Neuronal stem cell (in vitro differentiated cells): Measurements from ENCODE around the gene EPHA4.

ENCODE experiments used
- DNase-seq: peaks from one replicate; pipeline ENCODE4 v3.0.0-alpha.2; 2013; ENCODE audit warnings: low spot score
- H2AFZ ChIP-seq: one replicate; pipeline ENCODE4 v1.6.1; 2013; ENCODE audit warnings: mild to moderate bottlenecking, low read length, inconsistent platforms
- H2AK5ac ChIP-seq: 2 replicates; pipeline ENCODE4 v1.6.1; 2013; ENCODE audit warnings: low read depth, mild to moderate bottlenecking, inconsistent platforms, low read length, moderate library complexity, mixed read lengths
- H2BK120ac ChIP-seq: 2 replicates; pipeline ENCODE4 v1.6.1; 2013; ENCODE audit warnings: low read depth, mild to moderate bottlenecking, inconsistent platforms, low read length, moderate library complexity, mixed read lengths
- H2BK12ac ChIP-seq: one replicate; pipeline ENCODE4 v1.6.1; 2013; ENCODE audit warnings: low read length, inconsistent platforms
- H2BK15ac ChIP-seq: 2 replicates; pipeline ENCODE4 v1.6.1; 2013; ENCODE audit warnings: mild to moderate bottlenecking, low read length, inconsistent platforms, mixed read lengths
- H2BK5ac ChIP-seq: one replicate; pipeline ENCODE4 v1.6.1; 2013; ENCODE audit warnings: inconsistent platforms, mild to moderate bottlenecking, low read length, moderate library complexity
- H3K14ac ChIP-seq: one replicate; pipeline ENCODE4 v1.6.1; 2013; ENCODE audit warnings: low read length, inconsistent platforms
- H3K18ac ChIP-seq: 2 replicates; pipeline ENCODE4 v1.6.1; 2013; ENCODE audit warnings: low read length, inconsistent platforms
- H3K23ac ChIP-seq: 2 replicates; pipeline ENCODE4 v1.6.1; 2013; ENCODE audit warnings: low read depth, mild to moderate bottlenecking, mixed read lengths, low read length, inconsistent platforms; ENCODE audit not compliant: poor library complexity
- H3K27ac ChIP-seq: replicated peaks from 3 replicates; pipeline ENCODE4 v1.5.1; 2013; ENCODE audit warnings: low read length, inconsistent platforms
- H3K27me3 ChIP-seq, 3 experiments: 2 replicates each; pipeline ENCODE4 v1.6.1; 2013; ENCODE audit warnings: low read length in 3 of 3, mild to moderate bottlenecking in 2 of 3, inconsistent platforms in 1 of 3, low read depth in 1 of 3, mixed read lengths in 1 of 3, moderate library complexity in 1 of 3; ENCODE audit not compliant: control insufficient read depth in 3 of 3, insufficient read depth in 3 of 3
- H3K36me3 ChIP-seq, 2 donors: replicated peaks in 1 of 2; 2 replicates each; pipeline ENCODE4 v1.6.1; 2013; ENCODE audit warnings: low read length in 2 of 2; ENCODE audit not compliant: control insufficient read depth in 2 of 2, insufficient read depth in 2 of 2
- H3K4ac ChIP-seq: 2 replicates; pipeline ENCODE4 v1.6.1; 2013; ENCODE audit warnings: inconsistent platforms, mild to moderate bottlenecking, low read length, moderate library complexity
- H3K4me1 ChIP-seq, 2 donors: 1 replicate in 1 of 2; 2 replicates in 1 of 2; pipeline ENCODE4 v1.6.1; 2013; ENCODE audit warnings: low read length in 2 of 2, low read depth in 1 of 2; ENCODE audit not compliant: control insufficient read depth in 2 of 2, insufficient read depth in 1 of 2
- H3K4me2 ChIP-seq: one replicate; pipeline ENCODE4 v1.6.1; 2013; ENCODE audit warnings: mild to moderate bottlenecking, low read length, inconsistent platforms; ENCODE audit not compliant: insufficient read depth, poor library complexity, severe bottlenecking
- H3K4me3 ChIP-seq, 2 donors: 2 replicates each; pipeline ENCODE4 v1.5.1; 2013; ENCODE audit warnings: low read length in 2 of 2, mild to moderate bottlenecking in 2 of 2, inconsistent platforms in 1 of 2, moderate library complexity in 1 of 2
- H3K79me1 ChIP-seq: one replicate; pipeline ENCODE4 v1.6.1; 2013; ENCODE audit warnings: low read depth, mild to moderate bottlenecking, inconsistent platforms, low read length, moderate library complexity
- H3K9ac ChIP-seq: one replicate; pipeline ENCODE4 v1.6.1; 2013; ENCODE audit warnings: mild to moderate bottlenecking, low read depth, low read length, inconsistent platforms; ENCODE audit not compliant: poor library complexity
- H3K9me3 ChIP-seq, 2 donors: replicated peaks in 1 of 2; 2 replicates each; pipeline versions ENCODE3 to v1.6.1; 2013; ENCODE audit warnings: low read length in 2 of 2, mild to moderate bottlenecking in 2 of 2, inconsistent platforms in 1 of 2, low read depth in 1 of 2, mixed read lengths in 1 of 2, moderate library complexity in 1 of 2; ENCODE audit not compliant: control insufficient read depth in 2 of 2, insufficient read depth in 1 of 2
- H4K8ac ChIP-seq: one replicate; pipeline ENCODE4 v1.6.1; 2013; ENCODE audit warnings: low read depth, mild to moderate bottlenecking, inconsistent platforms, low read length, moderate library complexity
- H4K91ac ChIP-seq: one replicate; pipeline ENCODE4 v1.6.1; 2013; ENCODE audit warnings: low read length, low read depth, mild to moderate bottlenecking, inconsistent platforms; ENCODE audit not compliant: poor library complexity
- WGBS, 2 donors: extraction: QIAGEN DNeasy Blood & Tissue Kit; methylation state at CpG; one replicate each; pipeline ENCODE4 v1.1.7; 2013; ENCODE audit warnings: missing lambda C conversion rate in 2 of 2, mixed read lengths in 1 of 2; ENCODE audit not compliant: insufficient read length in 2 of 2, insufficient replicate concordance in 1 of 2; ENCODE audit errors: extremely low coverage in 2 of 2; 5-methylcytosine and 5-hydroxymethylcytosine counted together

EPHA4 gene

GRCh38 chr2:221425353-221425752, 146.8 kb downstream of the EPHA4 start:
- Histone ChIP-seq H3K4me3 (no peak overlapping the region), H2AK5ac (no peak overlapping the region), H2AFZ (no peak overlapping the region), H4K91ac (no peak overlapping the region), H3K36me3 (peaks cover 7 to 28% of the 10 kb centered on the region in 2 donors), H2BK12ac (no peak overlapping the region), H3K23ac (no peak overlapping the region), H2BK15ac (no peak overlapping the region), H3K9ac (no peak overlapping the region), H3K27me3 (no peaks in the 10 kb centered on the region), H2BK5ac (no peak overlapping the region), H3K14ac (no peak overlapping the region), H3K4me2 (no peak overlapping the region), H3K4ac (no peak overlapping the region), H3K79me1 (peaks cover 4% of the 10 kb centered on the region), H3K18ac (no peak overlapping the region), H4K8ac (no peak overlapping the region), H2BK120ac (no peak overlapping the region), H3K9me3 (no peaks in the 10 kb centered on the region), H3K4me1 (peaks cover 3 to 10% of the 10 kb centered on the region in 2 donors), H3K27ac (no peak overlapping the region)
- WGBS, 2 donors = no CpG with 5 or more reads among the region's 4 CpGs
- DNase-seq = no peak

GRCh38 chr2:221423210-221423804, 148.8 kb downstream of the EPHA4 start:
- H3K4me3 ChIP-seq = no peak overlapping the region
- H3K27me3 ChIP-seq = no peaks in the 10 kb centered on the region
- no peak overlapping the region for H2BK5ac ChIP-seq
- H3K9me3 ChIP-seq = no peaks in the 10 kb centered on the region
- H2BK15ac ChIP-seq = no peak overlapping the region
- H3K4me2 ChIP-seq = no peak overlapping the region
- no peak for DNase-seq
- H4K8ac ChIP-seq = no peak overlapping the region
- H2AFZ ChIP-seq = no peak overlapping the region
- no peak overlapping the region for H3K4ac ChIP-seq
- peaks cover 0 to 10% of the 10 kb centered on the region in 2 donors for H3K4me1 ChIP-seq
- peaks cover 6 to 36% of the 10 kb centered on the region in 2 donors for H3K36me3 ChIP-seq
- H2AK5ac ChIP-seq = no peak overlapping the region
- WGBS, 2 donors = no CpG with 5 or more reads among the region's 3 CpGs
- H3K23ac ChIP-seq = no peak overlapping the region
- no peak overlapping the region for H4K91ac ChIP-seq
- no peak overlapping the region for H3K18ac ChIP-seq
- H3K14ac ChIP-seq = no peak overlapping the region
- H2BK120ac ChIP-seq = no peak overlapping the region
- no peak overlapping the region for H3K9ac ChIP-seq
- H3K27ac ChIP-seq = no peak overlapping the region
- H3K79me1 ChIP-seq = peaks cover 2% of the 10 kb centered on the region
- H2BK12ac ChIP-seq = no peak overlapping the region

- no peak overlapping the region for H2BK5ac ChIP-seq
- no peak overlapping the region for H3K4ac ChIP-seq
- no peak overlapping the region for H3K4me2 ChIP-seq
- peaks cover 0 to 10% of the 10 kb centered on the region in 2 donors for H3K4me1 ChIP-seq
- no peak overlapping the region for H4K91ac ChIP-seq
- H3K14ac ChIP-seq = no peak overlapping the region
- no peak overlapping the region for H2AK5ac ChIP-seq
- H2AFZ ChIP-seq = no peak overlapping the region
- no peak overlapping the region for H2BK120ac ChIP-seq
- peaks cover 2% of the 10 kb centered on the region for H3K79me1 ChIP-seq
- H4K8ac ChIP-seq = no peak overlapping the region
- H2BK12ac ChIP-seq = no peak overlapping the region
- H3K9me3 ChIP-seq = no peaks in the 10 kb centered on the region
- H3K18ac ChIP-seq = no peak overlapping the region
- no peak overlapping the region for H3K23ac ChIP-seq
- no peak overlapping the region for H3K9ac ChIP-seq
- no peaks in the 10 kb centered on the region for H3K27me3 ChIP-seq
- no peak overlapping the region for H2BK15ac ChIP-seq
- H3K36me3 ChIP-seq = peaks cover 6 to 34% of the 10 kb centered on the region in 2 donors
- H3K27ac ChIP-seq = no peak overlapping the region
- H3K4me3 ChIP-seq = no peak overlapping the region
- DNase-seq = no peak
- WGBS, 2 donors = no CpG with 5 or more reads among the region's 4 CpGs
Observed at GRCh38 chr2:221422516-221423209, 149.4 kb downstream of the EPHA4 start.

- peaks cover 2% of the 10 kb centered on the region for H3K79me1 ChIP-seq
- H3K4me1 ChIP-seq = peaks cover 0 to 10% of the 10 kb centered on the region in 2 donors
- no peaks in the 10 kb centered on the region for H3K9me3 ChIP-seq
- H2AFZ ChIP-seq = no peak overlapping the region
- no peak overlapping the region for H2BK5ac ChIP-seq
- no CpG with 5 or more reads among the region's 7 CpGs for WGBS, 2 donors
- no peak overlapping the region for H3K4me2 ChIP-seq
- no peak overlapping the region for H3K4ac ChIP-seq
- no peak overlapping the region for H3K9ac ChIP-seq
- H2BK12ac ChIP-seq = no peak overlapping the region
- no peak overlapping the region for H2BK120ac ChIP-seq
- H3K14ac ChIP-seq = no peak overlapping the region
- no peak overlapping the region for H3K4me3 ChIP-seq
- H2BK15ac ChIP-seq = no peak overlapping the region
- no peak for DNase-seq
- no peak overlapping the region for H2AK5ac ChIP-seq
- H3K18ac ChIP-seq = no peak overlapping the region
- no peaks in the 10 kb centered on the region for H3K27me3 ChIP-seq
- no peak overlapping the region for H3K23ac ChIP-seq
- H4K91ac ChIP-seq = no peak overlapping the region
- no peak overlapping the region for H3K27ac ChIP-seq
- peaks cover 6 to 25% of the 10 kb centered on the region in 2 donors for H3K36me3 ChIP-seq
- H4K8ac ChIP-seq = no peak overlapping the region
Observed at GRCh38 chr2:221420245-221420644, 151.9 kb downstream of the EPHA4 start.
